DMS53 (cell line): ENCODE data around the gene GNE.
"Not testable (repeated sequence)": the region's sequence is repeated elsewhere in the genome, so short reads cannot be mapped to it uniquely, and the experiment has no call there.

Source experiments
- DNase-seq: peaks from one replicate; lab custom pipeline; 2025; lab: John Stamatoyannopoulos, UW

The GNE gene

DNA sequence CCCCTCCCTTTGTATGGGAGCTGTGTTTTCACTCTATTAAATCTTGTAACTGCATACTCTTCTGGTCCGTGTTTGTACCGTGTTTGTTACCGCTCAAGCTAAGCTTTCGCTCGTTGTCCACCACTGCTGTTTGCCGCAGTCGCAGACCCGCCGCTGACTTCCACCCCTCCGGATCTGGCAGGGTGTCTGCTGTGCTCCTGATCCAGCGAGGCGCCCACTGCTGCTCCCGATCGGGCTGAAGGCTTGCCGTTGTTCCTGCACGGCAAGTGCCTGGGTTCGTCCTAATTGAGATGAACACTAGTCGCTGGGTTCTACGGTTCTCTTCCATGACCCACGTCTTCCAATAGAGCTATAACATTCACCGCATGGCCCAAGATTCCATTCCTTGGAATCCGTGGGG, 6.6 kb upstream of the GNE start:
- no peak for DNase-seq

DNA sequence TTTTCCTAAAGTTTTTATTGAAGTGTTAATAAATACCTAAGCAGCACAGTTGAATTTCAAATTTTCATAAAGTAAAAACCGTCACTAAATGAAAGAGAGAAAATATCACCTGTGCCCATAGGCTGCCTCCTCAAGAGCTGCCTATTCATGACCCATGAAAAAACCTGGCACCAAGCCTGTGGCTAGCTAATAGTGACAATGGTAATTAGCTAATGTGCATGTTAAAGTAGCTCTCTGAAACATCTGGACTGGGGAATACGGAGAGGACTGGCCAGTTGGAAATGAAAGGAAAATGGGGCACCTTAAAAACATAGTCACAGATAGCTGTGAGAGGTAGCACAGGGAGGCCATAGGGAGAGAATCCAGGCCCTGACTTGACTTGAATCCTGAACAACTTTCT, 5.4 kb upstream of the GNE start:
- DNase-seq: peak; percentile 6

DNA sequence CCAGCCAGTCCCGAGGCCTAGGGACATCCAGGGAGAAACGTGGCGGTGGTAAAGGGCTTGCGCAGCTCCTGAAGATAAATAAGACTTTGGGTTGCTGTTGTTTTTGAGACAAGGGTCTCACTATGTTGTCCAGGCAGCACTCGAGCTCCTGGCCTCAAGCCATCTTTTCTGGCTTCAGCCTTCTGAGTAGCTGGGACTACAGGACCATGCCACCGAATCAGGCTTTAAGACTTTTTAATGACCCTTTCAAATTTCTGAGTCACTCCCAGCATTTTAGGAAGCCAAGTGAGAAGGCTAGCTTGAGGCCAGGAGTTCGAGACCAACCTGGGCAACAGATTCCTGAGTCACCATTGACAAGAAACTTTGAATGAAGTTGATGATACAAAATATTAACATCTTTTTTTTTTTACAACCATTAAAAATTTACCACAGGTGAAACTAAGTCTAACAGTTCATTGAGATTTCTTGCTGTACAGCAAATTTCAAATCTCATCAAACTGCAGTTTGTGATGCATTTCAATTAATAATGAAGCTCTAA, 817 bp upstream of the GNE start:
- no peak for DNase-seq

DNA sequence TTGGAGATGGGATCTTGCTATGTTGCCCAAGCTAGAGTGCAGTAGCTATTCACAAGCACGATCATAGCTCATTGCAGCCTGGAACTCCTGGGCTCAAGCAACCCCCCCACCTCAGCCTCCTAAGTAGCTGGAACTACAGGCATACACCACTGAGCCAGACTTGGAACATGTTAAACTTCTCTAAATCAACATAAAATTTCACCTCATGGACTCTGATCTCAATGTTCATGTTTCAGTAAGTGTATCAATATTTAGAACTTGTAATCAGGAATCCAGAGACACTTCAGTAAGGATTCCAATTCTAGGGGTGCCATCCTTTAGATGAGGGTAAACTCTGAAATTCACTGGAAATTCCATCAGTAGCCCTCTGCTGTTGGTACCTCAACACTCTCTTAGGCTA, 6.8 kb downstream of the GNE start:
- DNase-seq: no peak

DNA sequence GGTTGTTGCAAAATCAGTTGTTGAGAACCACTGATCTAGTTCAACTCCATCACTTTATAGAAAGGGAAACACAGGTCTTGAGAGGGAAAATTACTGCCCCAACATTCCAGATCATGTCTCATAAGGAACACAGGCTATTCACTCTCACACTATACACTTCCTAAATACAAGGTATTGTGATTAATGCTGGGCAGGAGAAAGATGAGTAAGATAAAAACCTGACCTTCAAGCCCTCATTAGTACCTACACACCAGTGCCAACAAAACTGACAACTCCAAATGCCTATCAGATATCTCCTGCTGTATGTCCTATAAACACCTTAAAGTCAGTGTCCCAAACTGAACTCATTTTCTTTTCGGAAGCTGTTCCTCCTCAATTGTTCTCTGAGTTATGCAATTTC, 8.2 kb downstream of the GNE start:
- no peak for DNase-seq

DNA sequence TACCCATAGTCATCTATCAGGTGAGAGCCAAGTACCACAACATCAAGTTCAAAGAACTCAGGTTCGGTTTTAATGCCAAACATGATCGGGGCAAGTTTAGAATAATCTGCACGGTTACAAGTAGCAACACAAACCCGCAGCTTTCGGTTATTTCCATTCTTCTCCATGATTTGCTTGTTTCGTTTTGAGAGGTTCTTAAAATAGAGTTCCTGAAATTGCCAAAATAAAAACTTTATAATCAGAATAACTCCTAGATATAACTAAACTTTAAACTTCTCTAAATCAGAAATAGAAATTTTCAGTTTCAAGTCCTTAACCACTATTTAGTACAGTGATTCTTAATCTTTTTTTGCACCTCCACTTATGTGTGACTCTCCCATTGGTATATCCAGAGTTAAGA, 9.1 kb downstream of the GNE start:
- no peak for DNase-seq

GRCh38 chr9:36248061-36248460, 10.2 kb downstream of the GNE start:
- DNase-seq: peak; percentile 66

DNA sequence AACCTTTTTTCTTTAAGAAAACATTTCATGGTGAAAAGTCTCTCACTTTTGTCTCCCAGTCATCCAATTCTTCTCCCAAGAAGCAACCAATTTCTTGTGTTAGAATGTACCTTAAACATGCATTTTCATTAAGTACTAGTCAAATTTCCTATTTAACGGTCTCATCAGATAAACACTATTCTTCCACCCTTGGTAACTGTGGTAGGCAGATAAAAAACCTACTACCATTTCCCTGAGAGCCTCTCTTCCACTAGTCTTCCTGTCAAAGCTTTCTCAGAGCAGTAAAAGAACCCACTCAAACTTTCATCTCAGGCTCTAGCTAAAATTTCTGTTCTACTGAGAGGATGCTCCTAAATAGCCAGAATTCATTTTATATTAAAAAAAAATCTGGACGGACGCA, 10.9 kb downstream of the GNE start:
- DNase-seq: no peak

DNA sequence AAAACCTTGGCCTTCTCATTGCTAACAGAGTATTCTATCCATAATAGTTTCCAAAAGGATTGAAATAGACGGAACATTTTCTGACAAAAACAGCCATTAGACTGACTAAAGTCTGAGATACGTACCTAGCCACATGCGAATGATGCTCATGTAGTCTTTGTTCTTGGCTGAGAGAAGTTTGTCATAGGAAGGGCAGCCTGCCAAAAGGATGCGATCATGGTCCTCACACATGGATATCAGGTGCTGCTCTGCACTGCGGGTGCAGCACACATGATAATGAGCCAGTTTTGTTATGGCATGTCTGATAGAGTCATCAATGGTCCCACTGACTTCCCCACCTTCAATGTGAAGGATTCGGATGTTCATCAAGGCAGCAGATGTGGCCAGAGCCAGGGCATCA, 12.3 kb downstream of the GNE start:
- no peak for DNase-seq

DNA sequence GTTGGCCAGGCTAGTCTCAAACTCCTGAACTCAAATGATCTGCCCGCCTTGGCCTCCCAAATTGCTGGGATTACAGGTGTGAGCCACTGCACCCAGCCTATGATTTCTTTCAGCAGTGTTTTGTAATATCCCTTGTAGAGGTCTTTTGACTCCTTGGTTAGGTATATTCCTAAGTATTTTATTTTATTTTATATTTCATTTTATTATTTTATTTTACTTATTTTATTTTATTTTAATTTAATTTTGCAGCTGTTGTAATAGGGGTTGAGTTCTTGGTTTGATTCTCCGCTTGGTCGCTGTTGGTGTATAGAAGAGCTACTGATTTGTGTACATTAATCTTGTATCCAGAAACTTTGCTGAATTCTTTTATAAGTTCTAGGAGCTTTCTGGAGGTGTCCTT, 18.6 kb downstream of the GNE start:
- not testable (repeated sequence) for DNase-seq

DNA sequence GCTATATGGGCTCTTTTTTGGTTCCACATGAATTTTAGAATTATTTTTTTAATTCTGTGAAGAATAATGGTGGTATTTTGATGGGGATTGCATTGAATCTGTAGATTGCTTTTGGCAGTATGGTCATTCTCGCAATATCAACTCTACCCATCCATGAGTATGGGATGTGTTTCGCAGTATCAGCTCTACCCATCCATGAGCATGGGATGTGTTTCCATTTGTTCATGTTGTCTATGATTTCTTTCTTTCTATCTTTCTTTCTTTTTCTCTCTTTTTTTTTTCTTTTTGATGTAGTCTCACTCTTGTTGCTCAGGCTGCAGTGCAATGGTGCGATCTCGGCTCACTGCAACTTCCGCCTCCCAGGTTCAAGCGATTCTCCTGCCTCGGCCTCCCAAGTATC, 19.0 kb downstream of the GNE start:
- not testable (repeated sequence) for DNase-seq

- no peak for DNase-seq
These were observed 21.0 kb downstream of the GNE start for GRCh38 chr9:36237230-36237629.

- DNase-seq: no peak
These were observed 35.8 kb downstream of the GNE start for GRCh38 chr9:36222449-36222848.

DNA sequence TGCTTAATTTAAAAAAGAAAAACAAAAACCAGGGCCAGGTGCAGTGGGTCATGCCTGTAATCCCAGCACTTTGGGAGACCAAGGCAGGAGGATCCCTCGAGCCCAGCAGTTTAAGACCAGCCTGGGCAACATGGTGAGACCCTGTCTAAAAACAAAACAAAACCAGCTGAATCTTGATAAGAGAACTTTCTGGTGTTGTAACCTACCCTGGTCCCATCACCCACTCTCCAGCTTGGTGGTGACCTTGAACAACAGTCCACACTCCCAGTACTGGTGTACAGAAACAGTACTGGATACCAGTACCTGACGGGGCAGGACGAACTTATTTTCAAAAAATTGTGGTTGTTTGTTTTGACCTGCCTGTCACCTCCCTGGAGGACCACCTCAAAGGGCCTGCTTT, 36.6 kb downstream of the GNE start:
- no peak for DNase-seq

DNA sequence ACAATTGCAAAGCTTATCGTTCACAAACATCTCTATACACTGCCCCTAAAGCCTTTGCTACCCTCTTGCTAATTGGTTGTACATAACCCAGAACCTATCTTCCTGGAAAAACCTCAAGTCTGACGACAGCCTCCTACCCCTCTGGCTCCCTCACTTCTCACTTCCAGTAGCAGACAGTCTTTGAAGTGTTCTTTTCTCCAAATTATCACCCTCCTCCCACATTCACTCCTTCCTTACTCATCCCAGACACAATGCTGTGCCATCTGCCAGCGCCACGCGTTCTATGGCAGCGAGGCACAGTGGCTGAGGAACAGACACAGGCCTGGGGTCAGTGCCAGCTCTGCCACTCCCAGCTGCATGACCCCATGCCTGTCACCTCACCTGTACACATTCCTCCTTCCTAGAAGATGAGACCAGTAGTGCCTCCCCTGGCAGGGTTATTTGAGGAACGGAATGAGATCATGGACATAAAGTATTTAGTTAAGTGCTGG, 39.8 kb downstream of the GNE start:
- DNase-seq: no peak

- no peak for DNase-seq
These were observed 40.2 kb downstream of the GNE start for GRCh38 chr9:36218011-36218410.

GRCh38 chr9:36217256-36217968, 40.8 kb downstream of the GNE start:
- DNase-seq: no peak

DNA sequence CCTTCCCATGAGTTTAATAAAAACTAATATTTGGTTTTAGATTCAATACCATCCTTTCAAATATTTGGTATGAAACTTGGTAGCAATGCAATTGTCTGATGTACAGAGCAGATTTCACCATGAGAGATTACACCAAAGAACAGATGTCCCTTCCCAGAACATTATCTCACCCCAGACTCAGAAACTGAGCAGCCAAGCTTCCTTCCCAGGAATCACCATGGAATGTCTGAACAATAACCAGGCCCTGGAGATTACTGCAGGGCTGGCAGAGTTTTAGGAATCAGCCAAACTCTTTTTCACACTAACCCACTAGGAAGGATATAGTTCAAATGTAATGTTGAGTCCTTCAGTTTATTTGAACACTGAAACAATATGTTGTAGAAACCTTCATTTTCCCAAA, 43.7 kb downstream of the GNE start:
- no peak for DNase-seq

DNA sequence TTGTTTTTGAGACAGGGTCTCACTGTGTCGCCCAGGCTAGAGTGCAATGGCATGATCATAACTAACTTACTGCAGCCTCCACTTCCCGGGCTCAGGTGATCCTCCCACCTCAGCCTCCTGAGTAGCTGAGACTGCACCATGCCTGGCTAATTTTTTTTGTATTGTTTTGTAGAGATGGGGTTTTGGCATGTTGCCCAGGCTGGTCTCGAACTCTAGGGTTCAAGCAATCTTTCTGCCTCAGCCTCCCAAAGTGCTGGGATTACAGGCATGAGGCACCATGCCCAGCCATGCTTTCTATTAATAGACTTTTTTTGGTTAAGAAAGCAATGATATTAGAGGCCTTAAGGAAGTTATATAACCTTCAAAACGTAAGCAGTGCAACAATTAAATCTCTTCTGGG, 44.3 kb downstream of the GNE start:
- DNase-seq: no peak

- DNase-seq: no peak
These were observed 44.9 kb downstream of the GNE start for GRCh38 chr9:36213387-36213786.

- DNase-seq: no peak
These were observed 46.7 kb downstream of the GNE start for GRCh38 chr9:36211510-36211909.

DNA sequence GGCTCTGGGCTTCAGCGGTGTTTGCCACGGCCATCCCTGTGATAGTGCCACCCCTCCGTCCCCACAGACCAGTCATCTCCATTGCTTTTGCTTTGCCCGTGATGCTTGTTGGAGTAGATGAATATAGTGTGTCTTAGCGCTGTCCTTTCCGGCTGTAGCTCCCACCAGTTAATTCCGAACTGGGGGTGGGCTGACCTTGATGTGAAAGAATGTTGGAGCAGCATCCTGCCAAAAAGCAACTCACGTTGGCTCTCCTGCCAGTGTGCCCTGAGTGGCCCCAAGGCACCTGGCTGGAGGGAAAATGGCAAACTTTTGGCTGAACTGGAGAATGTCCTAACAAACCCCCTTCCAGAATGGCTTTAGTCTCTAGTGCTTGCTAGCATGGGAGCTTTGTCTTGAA, 47.5 kb downstream of the GNE start:
- no peak for DNase-seq

DNA sequence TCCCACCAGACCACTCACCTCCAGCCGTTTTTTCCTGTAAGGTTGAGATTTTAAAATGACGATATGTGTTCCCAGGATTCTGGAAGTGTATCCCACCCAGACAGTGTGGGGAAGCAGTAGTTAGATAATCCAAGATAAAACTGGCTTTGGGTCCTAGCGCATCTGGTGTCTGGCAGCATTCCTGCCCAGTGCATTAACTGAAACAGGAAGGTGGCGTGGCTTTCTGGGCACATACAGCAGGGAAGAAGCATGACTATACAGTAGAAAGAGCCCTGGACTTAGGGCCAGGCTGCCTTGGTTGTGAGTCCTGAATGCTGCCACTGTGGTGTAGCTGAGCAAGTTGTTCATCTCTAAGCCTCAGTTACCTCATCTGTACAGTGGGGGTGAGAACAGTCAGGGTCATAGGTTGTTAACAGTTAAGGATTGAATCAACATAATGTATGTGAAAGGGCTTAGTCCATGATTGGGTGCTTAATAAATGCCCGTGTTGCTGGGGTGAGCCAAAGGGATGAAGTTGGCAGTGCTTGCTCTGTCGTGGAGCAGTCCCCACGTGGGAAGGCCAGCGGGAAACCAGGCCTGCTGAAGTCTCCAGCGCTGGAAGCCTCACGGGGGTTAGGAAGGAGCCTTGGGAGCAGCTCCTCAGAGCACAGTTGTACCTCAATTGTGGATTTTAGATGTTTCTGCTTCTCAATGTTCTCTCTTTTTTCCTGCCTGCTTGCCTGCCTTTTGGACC, 49.6 kb downstream of the GNE start:
- no peak for DNase-seq
